Activated CD8-positive, alpha-beta T cell treated with anti-CD3 and anti-CD28 coated beads for 36 hours (primary cell): ENCODE results near the gene TRPV4. TPM values are rescaled to one million over a fixed set of nuclear protein-coding genes. Genes with fewer than 3 reads are reported as not detected.

Experiments
- ATAC-seq: fragments of 200-7000 bp; cut with Tn5 transposase; one replicate; pipeline ENCODE4 v1.10.0; 2021; ENCODE audit warnings: mild to moderate bottlenecking, moderate library complexity
- CTCF ChIA-PET: fragments of 350-600 bp; sonication (Branson Sonifier 250); formaldehyde crosslinking; loops from one replicate; lab custom pipeline; 2021; ENCODE audit warnings: antibody characterized with exemption; lab: Charles Lee
- POLR2A ChIA-PET: fragments of 350-600 bp; sonication (Branson Sonifier 250); formaldehyde crosslinking; loops from one replicate; lab custom pipeline; 2021; ENCODE audit warnings: antibody characterized with exemption; lab: Charles Lee
- DNase-seq: peaks from one replicate; pipeline ENCODE4 v3.0.0-alpha.2; 2020
- H3K27ac Mint-ChIP-seq: one replicate; pipeline ENCODE4 v1.8.0; 2021; ENCODE audit warnings: mild to moderate bottlenecking, mixed read lengths
- H3K27me3 Mint-ChIP-seq: one replicate; pipeline ENCODE4 v1.8.0; 2021; ENCODE audit warnings: mixed read lengths
- H3K36me3 Mint-ChIP-seq: one replicate; pipeline ENCODE4 v1.8.0; 2021; ENCODE audit warnings: low read depth, mixed read lengths
- H3K4me1 Mint-ChIP-seq: one replicate; pipeline ENCODE4 v1.8.0; 2021; ENCODE audit warnings: low read depth, mixed read lengths
- H3K4me3 Mint-ChIP-seq: one replicate; pipeline ENCODE4 v1.8.0; 2021; ENCODE audit warnings: mild to moderate bottlenecking, moderate library complexity, mixed read lengths
- H3K9me3 Mint-ChIP-seq: one replicate; pipeline ENCODE4 v1.8.0; 2021; ENCODE audit warnings: mixed read lengths
- CTCF ChIP-seq: fragments of 200-600 bp; IDR thresholded peaks from one replicate; pipeline ENCODE4 v1.8.0; 2022; ENCODE audit warnings: antibody characterized with exemption, mild to moderate bottlenecking
- intact Hi-C: fragments of 100-400 bp; cut with micrococcal nuclease; formaldehyde crosslinking; loops from one replicate; pipeline ENCODE4 v1.10.0; 2022
- total RNA-seq, 2 experiments: library from RNA; stranded (reverse); gene quantifications; one replicate each; pipeline ENCODE4 v1.2.3, GENCODE V29; 2021

TRPV4 gene
- total RNA-seq, 2 experiments from 2014 or later = not detected

- ChIA-PET CTCF (interaction anchor here (0.5 to 6.1 kb wide), 33 partner anchors 10 to 1517 kb away, joined by 3 to 157 read pairs (median 4); no protein-coding TSS in a partner anchor), POLR2A (no interaction called here)
- Mint-ChIP-seq H3K9me3 (no peaks in the 10 kb centered on the region), H3K4me3 (no peak overlapping the region), H3K27ac (no peak overlapping the region), H3K27me3 (no peaks in the 10 kb centered on the region), H3K4me1 (no peaks in the 10 kb centered on the region), H3K36me3 (no peaks in the 10 kb centered on the region)
- peak; percentile 97 for TF ChIP-seq CTCF
- peak; percentile 74 for DNase-seq
- intact Hi-C loops = loop anchor here (2.0 to 5.0 kb wide), 2 partner anchors 42 to 76 kb away; partner anchors contain the start of gene GLTP
- ATAC-seq = peak; percentile 93
Observed at GRCh38 chr12:109804820-109805761, 28.1 kb downstream of the TRPV4 start.

GRCh38 chr12:109803678-109804077 is 29.5 kb downstream of the TRPV4 start:
- H3K4me1 Mint-ChIP-seq = no peaks in the 10 kb centered on the region
- no peak for TF ChIP-seq CTCF
- no peak for ATAC-seq
- CTCF ChIA-PET = interaction anchor here (0.8 to 6.1 kb wide), 9 partner anchors 13 to 206 kb away, joined by 3 to 157 read pairs (median 9); no protein-coding TSS in a partner anchor
- H3K27me3 Mint-ChIP-seq = no peaks in the 10 kb centered on the region
- intact Hi-C loops = loop anchor here (2.0 kb wide), 1 partner anchor 77 kb away; the partner anchor contains the start of gene GLTP
- H3K27ac Mint-ChIP-seq = no peak overlapping the region
- no peaks in the 10 kb centered on the region for H3K9me3 Mint-ChIP-seq
- H3K36me3 Mint-ChIP-seq = no peaks in the 10 kb centered on the region
- no peak overlapping the region for H3K4me3 Mint-ChIP-seq
- DNase-seq = no peak
- POLR2A ChIA-PET = no interaction called here

- DNase-seq (no peak), ATAC-seq (no peak)
- CTCF ChIA-PET = interaction anchor here (2.0 to 6.1 kb wide), 2 partner anchors 40 to 51 kb away, joined by 11 to 157 read pairs; no protein-coding TSS in a partner anchor
- H3K9me3 Mint-ChIP-seq = no peaks in the 10 kb centered on the region
- no peaks in the 10 kb centered on the region for H3K36me3 Mint-ChIP-seq
- no peak overlapping the region for H3K4me3 Mint-ChIP-seq
- no peaks in the 10 kb centered on the region for H3K4me1 Mint-ChIP-seq
- no peaks in the 10 kb centered on the region for H3K27me3 Mint-ChIP-seq
- POLR2A ChIA-PET = no interaction called here
- TF ChIP-seq CTCF = no peak
- intact Hi-C loops = no loop called here
- no peak overlapping the region for H3K27ac Mint-ChIP-seq
Observed at GRCh38 chr12:109802828-109803227, 30.4 kb downstream of the TRPV4 start.

- Mint-ChIP-seq H3K36me3 (no peaks in the 10 kb centered on the region), H3K9me3 (no peaks in the 10 kb centered on the region), H3K27ac (no peak overlapping the region), H3K27me3 (no peaks in the 10 kb centered on the region), H3K4me1 (no peaks in the 10 kb centered on the region), H3K4me3 (no peak overlapping the region)
- ChIA-PET POLR2A (no interaction called here), CTCF (no interaction called here)
- DNase-seq = no peak
- intact Hi-C loops = no loop called here
- no peak for ATAC-seq
- no peak for TF ChIP-seq CTCF
Observed at GRCh38 chr12:109800536-109800935, 32.7 kb downstream of the TRPV4 start.

- Mint-ChIP-seq H3K27me3 (no peaks in the 10 kb centered on the region), H3K36me3 (no peaks in the 10 kb centered on the region), H3K4me1 (no peaks in the 10 kb centered on the region), H3K4me3 (no peak overlapping the region), H3K27ac (no peak overlapping the region), H3K9me3 (no peaks in the 10 kb centered on the region)
- intact Hi-C loops = no loop called here
- POLR2A ChIA-PET = no interaction called here
- TF ChIP-seq CTCF = no peak
- CTCF ChIA-PET = no interaction called here
- ATAC-seq (no peak), DNase-seq (no peak)
Observed at GRCh38 chr12:109798691-109799090, 34.5 kb downstream of the TRPV4 start.
